ENCODE results near the gene ATP7A. TPM values are rescaled to one million over a fixed set of nuclear protein-coding genes. Genes with fewer than 3 reads are reported as not detected.

ATP7A gene
- total and polyA plus RNA-seq, 9 of the 15 experiments (the other 6 are each of a cell fraction or from before 2014, with no cell fraction given): 7.8 to 22.7 (median 11.6) TPM

DNA sequence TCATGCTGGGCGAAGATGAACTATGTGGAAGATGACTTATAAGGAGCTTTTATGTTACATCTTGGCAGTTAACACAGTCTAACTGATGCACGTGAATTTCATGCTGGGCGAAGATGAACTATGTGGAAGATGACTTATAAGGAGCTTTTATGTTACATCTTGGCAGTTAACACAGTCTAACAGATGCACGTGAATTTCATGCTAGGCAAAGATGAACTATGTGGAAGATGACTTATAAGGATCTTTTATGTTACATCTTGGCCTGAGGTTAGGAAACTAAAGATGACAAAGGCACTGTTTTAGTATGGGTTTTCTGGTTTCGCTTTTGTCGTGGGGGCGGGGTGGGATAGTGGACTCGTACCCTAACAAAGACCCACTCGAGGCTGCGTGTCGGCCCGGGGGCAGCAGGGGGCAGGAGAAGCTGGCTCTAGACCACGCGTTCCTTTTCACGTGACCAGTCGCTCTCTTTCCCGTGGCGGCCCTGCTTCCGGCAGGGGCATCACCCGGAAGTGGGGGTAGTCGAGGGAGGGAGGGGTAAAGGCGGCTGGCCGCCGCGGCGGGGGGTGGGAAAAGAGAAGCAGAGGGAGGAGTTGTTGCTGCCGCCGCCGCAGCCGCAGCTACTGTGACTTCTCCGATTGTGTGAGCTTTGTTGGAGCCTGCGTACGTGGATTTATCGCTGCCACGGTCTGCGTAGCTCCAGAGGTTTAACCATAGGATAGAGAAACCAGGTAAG, at the start of gene ATP7A (continued):
- TF ChIP-seq, protein P1, sequence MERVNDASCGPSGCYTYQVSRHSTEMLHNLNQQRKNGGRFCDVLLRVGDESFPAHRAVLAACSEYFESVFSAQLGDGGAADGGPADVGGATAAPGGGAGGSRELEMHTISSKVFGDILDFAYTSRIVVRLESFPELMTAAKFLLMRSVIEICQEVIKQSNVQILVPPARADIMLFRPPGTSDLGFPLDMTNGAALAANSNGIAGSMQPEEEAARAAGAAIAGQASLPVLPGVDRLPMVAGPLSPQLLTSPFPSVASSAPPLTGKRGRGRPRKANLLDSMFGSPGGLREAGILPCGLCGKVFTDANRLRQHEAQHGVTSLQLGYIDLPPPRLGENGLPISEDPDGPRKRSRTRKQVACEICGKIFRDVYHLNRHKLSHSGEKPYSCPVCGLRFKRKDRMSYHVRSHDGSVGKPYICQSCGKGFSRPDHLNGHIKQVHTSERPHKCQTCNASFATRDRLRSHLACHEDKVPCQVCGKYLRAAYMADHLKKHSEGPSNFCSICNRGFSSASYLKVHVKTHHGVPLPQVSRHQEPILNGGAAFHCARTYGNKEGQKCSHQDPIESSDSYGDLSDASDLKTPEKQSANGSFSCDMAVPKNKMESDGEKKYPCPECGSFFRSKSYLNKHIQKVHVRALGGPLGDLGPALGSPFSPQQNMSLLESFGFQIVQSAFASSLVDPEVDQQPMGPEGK (CRISPR knock-in tag; IDR thresholded peaks at IDR 0.05; ENCODE audit: borderline replicate concordance): no peak
- TF ChIP-seq E2F3 (CRISPR knock-in tag; IDR thresholded peaks at IDR 0.05) (no peak), LEF1 (IDR thresholded peaks at IDR 0.05) (no peak), ZFX (CRISPR knock-in tag; IDR thresholded peaks at IDR 0.05) (no peak), EP400 (IDR thresholded peaks at IDR 0.05) (peak; percentile 49), ZNF444 (CRISPR knock-in tag; IDR thresholded peaks at IDR 0.05) (no peak), GTF2E2 (tag; IDR thresholded peaks at IDR 0.05) (no peak), HMG20B (CRISPR knock-in tag; IDR thresholded peaks at IDR 0.05) (no peak), SRF (CRISPR knock-in tag; IDR thresholded peaks at IDR 0.05) (no peak)
- TF ChIP-seq, protein P2, sequence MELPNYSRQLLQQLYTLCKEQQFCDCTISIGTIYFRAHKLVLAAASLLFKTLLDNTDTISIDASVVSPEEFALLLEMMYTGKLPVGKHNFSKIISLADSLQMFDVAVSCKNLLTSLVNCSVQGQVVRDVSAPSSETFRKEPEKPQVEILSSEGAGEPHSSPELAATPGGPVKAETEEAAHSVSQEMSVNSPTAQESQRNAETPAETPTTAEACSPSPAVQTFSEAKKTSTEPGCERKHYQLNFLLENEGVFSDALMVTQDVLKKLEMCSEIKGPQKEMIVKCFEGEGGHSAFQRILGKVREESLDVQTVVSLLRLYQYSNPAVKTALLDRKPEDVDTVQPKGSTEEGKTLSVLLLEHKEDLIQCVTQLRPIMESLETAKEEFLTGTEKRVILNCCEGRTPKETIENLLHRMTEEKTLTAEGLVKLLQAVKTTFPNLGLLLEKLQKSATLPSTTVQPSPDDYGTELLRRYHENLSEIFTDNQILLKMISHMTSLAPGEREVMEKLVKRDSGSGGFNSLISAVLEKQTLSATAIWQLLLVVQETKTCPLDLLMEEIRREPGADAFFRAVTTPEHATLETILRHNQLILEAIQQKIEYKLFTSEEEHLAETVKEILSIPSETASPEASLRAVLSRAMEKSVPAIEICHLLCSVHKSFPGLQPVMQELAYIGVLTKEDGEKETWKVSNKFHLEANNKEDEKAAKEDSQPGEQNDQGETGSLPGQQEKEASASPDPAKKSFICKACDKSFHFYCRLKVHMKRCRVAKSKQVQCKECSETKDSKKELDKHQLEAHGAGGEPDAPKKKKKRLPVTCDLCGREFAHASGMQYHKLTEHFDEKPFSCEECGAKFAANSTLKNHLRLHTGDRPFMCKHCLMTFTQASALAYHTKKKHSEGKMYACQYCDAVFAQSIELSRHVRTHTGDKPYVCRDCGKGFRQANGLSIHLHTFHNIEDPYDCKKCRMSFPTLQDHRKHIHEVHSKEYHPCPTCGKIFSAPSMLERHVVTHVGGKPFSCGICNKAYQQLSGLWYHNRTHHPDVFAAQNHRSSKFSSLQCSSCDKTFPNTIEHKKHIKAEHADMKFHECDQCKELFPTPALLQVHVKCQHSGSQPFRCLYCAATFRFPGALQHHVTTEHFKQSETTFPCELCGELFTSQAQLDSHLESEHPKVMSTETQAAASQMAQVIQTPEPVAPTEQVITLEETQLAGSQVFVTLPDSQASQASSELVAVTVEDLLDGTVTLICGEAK (IDR thresholded peaks at IDR 0.05): peak; percentile 76
- TF ChIP-seq, protein P2 (CRISPR knock-in tag; IDR thresholded peaks at IDR 0.05): no peak
- TF ChIP-seq, protein P3, sequence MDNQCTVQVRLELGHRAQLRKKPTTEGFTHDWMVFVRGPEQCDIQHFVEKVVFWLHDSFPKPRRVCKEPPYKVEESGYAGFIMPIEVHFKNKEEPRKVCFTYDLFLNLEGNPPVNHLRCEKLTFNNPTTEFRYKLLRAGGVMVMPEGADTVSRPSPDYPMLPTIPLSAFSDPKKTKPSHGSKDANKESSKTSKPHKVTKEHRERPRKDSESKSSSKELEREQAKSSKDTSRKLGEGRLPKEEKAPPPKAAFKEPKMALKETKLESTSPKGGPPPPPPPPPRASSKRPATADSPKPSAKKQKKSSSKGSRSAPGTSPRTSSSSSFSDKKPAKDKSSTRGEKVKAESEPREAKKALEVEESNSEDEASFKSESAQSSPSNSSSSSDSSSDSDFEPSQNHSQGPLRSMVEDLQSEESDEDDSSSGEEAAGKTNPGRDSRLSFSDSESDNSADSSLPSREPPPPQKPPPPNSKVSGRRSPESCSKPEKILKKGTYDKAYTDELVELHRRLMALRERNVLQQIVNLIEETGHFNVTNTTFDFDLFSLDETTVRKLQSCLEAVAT (IDR thresholded peaks at IDR 0.05): 0 out of 4 replicates have a peak, but pooled peaks of 1 of the 2 experiments have one; percentile 16
- TF ChIP-seq, protein P4, sequence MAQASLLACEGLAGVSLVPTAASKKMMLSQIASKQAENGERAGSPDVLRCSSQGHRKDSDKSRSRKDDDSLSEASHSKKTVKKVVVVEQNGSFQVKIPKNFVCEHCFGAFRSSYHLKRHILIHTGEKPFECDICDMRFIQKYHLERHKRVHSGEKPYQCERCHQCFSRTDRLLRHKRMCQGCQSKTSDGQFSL (CRISPR knock-in tag; IDR thresholded peaks at IDR 0.05): no peak
- TF ChIP-seq, protein P4 (tag; IDR thresholded peaks at IDR 0.05): no peak; a peak in 1 of 4 replicates

Measured in K562 (cell line).